ENCODE measurements around the gene POU2AF2. TPM values are rescaled to one million over a fixed set of nuclear protein-coding genes. Genes with fewer than 3 reads are reported as not detected.

The POU2AF2 gene
- total RNA-seq, 4 donors from 2014 or later = 0.66 TPM; not detected in 3

GRCh38 chr11:111253131-111253530 is 7.6 kb downstream of the POU2AF2 start:
- Histone ChIP-seq H3K9me3 (no peaks in the 10 kb centered on the region), H3K4me3 (no peak overlapping the region), H3K27ac (replicated peaks in 1 of 4) (no peak overlapping the region), H3K27me3 (peaks cover 0 to 6% (median 0%) of the 10 kb centered on the region in 4 donors), H3K4me1 (no peaks in the 10 kb centered on the region), H3K36me3 (no peaks in the 10 kb centered on the region)
- intact Hi-C loops (cut with DNase I) = no loop called here
- no peak for DNase-seq (ENCODE audit: extremely low spot score)
- WGBS = 92% methylated on average over 1 of the region's 1 CpG
- TF ChIP-seq POLR2AphosphoS5 (IDR thresholded peaks at IDR 0.05) (no peak), CTCF (IDR thresholded peaks at IDR 0.05) (no peak), EP300 (IDR thresholded peaks at IDR 0.05) (no peak), POLR2A (IDR thresholded peaks at IDR 0.05; ENCODE audit: low read depth) (no peak)

GRCh38 chr11:111253630-111254029 is 8.1 kb downstream of the POU2AF2 start:
- Histone ChIP-seq H3K4me3 (no peak overlapping the region), H3K27me3 (peaks cover 0 to 6% (median 0%) of the 10 kb centered on the region in 4 donors), H3K9me3 (no peaks in the 10 kb centered on the region), H3K36me3 (no peaks in the 10 kb centered on the region), H3K4me1 (no peaks in the 10 kb centered on the region), H3K27ac (replicated peaks in 1 of 4) (no peak overlapping the region)
- WGBS = 83% methylated on average over 5 of the region's 5 CpGs
- DNase-seq (ENCODE audit: extremely low spot score) = no peak
- intact Hi-C loops (cut with DNase I) = no loop called here
- TF ChIP-seq POLR2AphosphoS5 (IDR thresholded peaks at IDR 0.05) (no peak), CTCF (IDR thresholded peaks at IDR 0.05) (no peak), EP300 (IDR thresholded peaks at IDR 0.05) (no peak), POLR2A (IDR thresholded peaks at IDR 0.05; ENCODE audit: low read depth) (no peak)

GRCh38 chr11:111258046-111258445 is 12.5 kb downstream of the POU2AF2 start:
- 90% methylated on average over 4 of the region's 4 CpGs for WGBS
- Histone ChIP-seq H3K36me3 (no peaks in the 10 kb centered on the region), H3K27ac (replicated peaks in 1 of 4) (no peak overlapping the region), H3K9me3 (no peaks in the 10 kb centered on the region), H3K4me3 (no peak overlapping the region), H3K27me3 (no peaks in the 10 kb centered on the region), H3K4me1 (no peaks in the 10 kb centered on the region)
- DNase-seq (ENCODE audit: extremely low spot score) = no peak
- intact Hi-C loops (cut with DNase I) = no loop called here
- no peak for TF ChIP-seq CTCF (IDR thresholded peaks at IDR 0.05)
- no peak for TF ChIP-seq POLR2A (IDR thresholded peaks at IDR 0.05; ENCODE audit: low read depth)
- TF ChIP-seq EP300 (IDR thresholded peaks at IDR 0.05) = no peak
- no peak for TF ChIP-seq POLR2AphosphoS5 (IDR thresholded peaks at IDR 0.05)

- Histone ChIP-seq H3K27me3 (no peaks in the 10 kb centered on the region), H3K27ac (replicated peaks in 1 of 4) (no peak overlapping the region), H3K36me3 (no peaks in the 10 kb centered on the region), H3K4me1 (no peaks in the 10 kb centered on the region), H3K4me3 (no peak overlapping the region), H3K9me3 (no peaks in the 10 kb centered on the region)
- DNase-seq (ENCODE audit: extremely low spot score) = no peak
- 92% methylated on average over 4 of the region's 4 CpGs for WGBS
- TF ChIP-seq EP300 (IDR thresholded peaks at IDR 0.05) = no peak
- TF ChIP-seq POLR2A (IDR thresholded peaks at IDR 0.05; ENCODE audit: low read depth) = no peak
- TF ChIP-seq CTCF (IDR thresholded peaks at IDR 0.05) = no peak
- TF ChIP-seq POLR2AphosphoS5 (IDR thresholded peaks at IDR 0.05) = no peak
- intact Hi-C loops (cut with DNase I) = no loop called here
Observed at GRCh38 chr11:111259896-111260295, 14.4 kb downstream of the POU2AF2 start.

GRCh38 chr11:111260811-111261210 is 15.3 kb downstream of the POU2AF2 start:
- DNase-seq (ENCODE audit: extremely low spot score) = no peak
- Histone ChIP-seq H3K27ac (replicated peaks in 1 of 4) (no peak overlapping the region), H3K9me3 (no peaks in the 10 kb centered on the region), H3K36me3 (no peaks in the 10 kb centered on the region), H3K27me3 (no peaks in the 10 kb centered on the region), H3K4me1 (no peaks in the 10 kb centered on the region), H3K4me3 (no peak overlapping the region)
- WGBS = 87% methylated on average over 4 of the region's 4 CpGs
- intact Hi-C loops (cut with DNase I) = no loop called here
- TF ChIP-seq POLR2A (IDR thresholded peaks at IDR 0.05; ENCODE audit: low read depth) (no peak), CTCF (IDR thresholded peaks at IDR 0.05) (no peak), EP300 (IDR thresholded peaks at IDR 0.05) (no peak), POLR2AphosphoS5 (IDR thresholded peaks at IDR 0.05) (no peak)

Data from esophagus muscularis mucosa (tissue), 4 donors.